ENCODE results near the gene SEMA4D. TPM values are rescaled to one million over a fixed set of nuclear protein-coding genes. Genes with fewer than 3 reads are reported as not detected.

SEMA4D gene
- total and polyA plus RNA-seq, 8 donors, result 20.0 to 71.9 (median 25.6) TPM

DNA sequence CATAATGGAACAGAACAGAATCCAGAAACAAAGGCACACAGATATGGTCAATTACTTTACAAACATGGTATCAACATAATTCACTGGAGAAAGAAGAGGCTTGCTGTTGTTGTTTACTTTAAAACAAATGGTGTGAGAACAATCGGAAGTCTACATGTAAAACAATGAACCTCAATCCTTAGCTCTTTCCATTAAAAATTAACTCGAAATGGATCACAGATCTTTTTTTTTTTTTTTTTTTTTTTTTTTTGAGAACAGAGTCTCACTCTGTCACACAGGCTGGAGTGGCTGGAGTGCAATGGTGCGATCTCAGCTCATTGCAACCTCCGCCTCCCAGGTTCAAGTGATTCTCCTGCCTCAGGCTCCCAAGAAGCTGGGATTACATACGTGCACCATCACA lies 9.8 kb downstream of the SEMA4D start:
- TF ChIP-seq, protein P1, sequence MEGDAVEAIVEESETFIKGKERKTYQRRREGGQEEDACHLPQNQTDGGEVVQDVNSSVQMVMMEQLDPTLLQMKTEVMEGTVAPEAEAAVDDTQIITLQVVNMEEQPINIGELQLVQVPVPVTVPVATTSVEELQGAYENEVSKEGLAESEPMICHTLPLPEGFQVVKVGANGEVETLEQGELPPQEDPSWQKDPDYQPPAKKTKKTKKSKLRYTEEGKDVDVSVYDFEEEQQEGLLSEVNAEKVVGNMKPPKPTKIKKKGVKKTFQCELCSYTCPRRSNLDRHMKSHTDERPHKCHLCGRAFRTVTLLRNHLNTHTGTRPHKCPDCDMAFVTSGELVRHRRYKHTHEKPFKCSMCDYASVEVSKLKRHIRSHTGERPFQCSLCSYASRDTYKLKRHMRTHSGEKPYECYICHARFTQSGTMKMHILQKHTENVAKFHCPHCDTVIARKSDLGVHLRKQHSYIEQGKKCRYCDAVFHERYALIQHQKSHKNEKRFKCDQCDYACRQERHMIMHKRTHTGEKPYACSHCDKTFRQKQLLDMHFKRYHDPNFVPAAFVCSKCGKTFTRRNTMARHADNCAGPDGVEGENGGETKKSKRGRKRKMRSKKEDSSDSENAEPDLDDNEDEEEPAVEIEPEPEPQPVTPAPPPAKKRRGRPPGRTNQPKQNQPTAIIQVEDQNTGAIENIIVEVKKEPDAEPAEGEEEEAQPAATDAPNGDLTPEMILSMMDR (IDR thresholded peaks at IDR 0.05), result no peak
- ATAC-seq (no peak), DNase-seq (no peak)

DNA sequence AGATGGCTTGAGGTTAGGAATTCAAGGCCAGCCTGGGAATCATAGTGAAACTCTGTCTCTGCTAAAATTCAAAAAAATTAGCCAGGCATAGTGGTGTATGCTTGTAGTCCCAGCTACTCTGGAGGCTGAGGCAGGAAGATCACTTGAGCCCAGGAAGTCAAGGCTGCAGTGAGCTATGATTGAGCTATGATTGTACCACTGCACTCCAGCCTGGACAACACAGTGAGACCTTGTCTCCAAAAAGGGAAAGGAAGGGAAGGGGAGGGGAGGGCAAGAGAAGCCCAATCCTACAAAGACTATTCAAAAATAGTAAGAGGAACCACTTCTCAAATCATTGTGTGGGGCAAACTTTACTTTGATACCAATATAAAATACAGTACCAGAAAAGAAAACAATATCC lies 11.2 kb downstream of the SEMA4D start:
- ATAC-seq (no peak), DNase-seq (no peak)
- Histone ChIP-seq H3K4me3 (no peak overlapping the region), H3K36me3 (peaks cover 0 to under 1% of the 10 kb centered on the region in 2 donors), H3K9me3 (no peaks in the 10 kb centered on the region), H3K27me3 (no peaks in the 10 kb centered on the region), H3K27ac (no peak overlapping the region), H3K4me1 (peaks cover 0 to 21% of the 10 kb centered on the region in 2 donors)
- intact Hi-C loops (cut with DNase I), result no loop called here
- TF ChIP-seq, protein P1 (IDR thresholded peaks at IDR 0.05), result no peak

More for the DNA sequence above, 9.8 kb downstream of the SEMA4D start:
- intact Hi-C loops (cut with DNase I), result no loop called here
- Histone ChIP-seq H3K27ac (no peak overlapping the region), H3K4me1 (peaks cover 0 to 24% of the 10 kb centered on the region in 2 donors), H3K4me3 (no peak overlapping the region), H3K9me3 (no peaks in the 10 kb centered on the region), H3K36me3 (no peaks in the 10 kb centered on the region), H3K27me3 (no peaks in the 10 kb centered on the region)

DNA sequence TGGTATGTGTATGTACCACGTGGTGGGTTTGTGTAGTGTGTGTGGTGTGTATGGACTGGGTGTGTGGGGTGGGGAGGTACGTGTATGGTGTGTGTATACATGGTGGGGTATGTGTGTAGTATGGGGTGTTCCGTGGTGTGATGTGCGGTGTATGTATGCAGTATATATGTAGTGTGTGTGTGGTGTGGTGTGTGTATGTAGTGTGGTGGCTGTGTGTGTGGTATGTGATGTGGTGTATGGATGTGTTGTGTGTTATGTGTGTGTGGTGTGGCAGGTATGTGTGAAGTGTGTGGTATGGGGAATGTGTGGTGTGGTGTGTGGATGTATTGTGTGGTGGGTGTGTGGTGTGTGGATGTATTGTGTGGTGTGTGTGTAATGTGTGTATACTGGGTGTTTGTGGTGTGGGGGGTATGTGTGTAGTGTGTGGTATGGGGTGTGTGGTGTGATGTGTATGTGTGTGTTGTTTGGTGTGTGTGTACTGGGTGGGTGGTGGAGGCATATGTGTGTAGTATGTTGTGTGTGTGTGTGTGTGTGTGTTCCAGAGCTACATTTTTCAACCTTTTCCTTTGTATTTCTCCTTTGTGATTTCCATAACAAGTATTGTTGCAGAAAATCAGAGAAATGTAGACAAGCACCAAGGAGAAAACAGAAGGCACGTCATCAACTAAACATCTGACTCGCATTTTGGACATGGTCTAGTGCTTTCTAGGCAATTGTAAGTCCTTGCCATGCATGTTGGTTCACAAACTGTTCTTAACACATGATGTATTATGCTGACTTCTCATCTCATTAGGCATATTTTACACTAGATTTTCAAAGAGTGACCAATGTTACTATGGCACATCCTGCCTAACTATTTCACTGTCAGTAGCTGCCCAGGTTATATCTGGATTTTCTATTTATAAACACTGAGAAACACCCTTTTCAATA lies 13.2 kb downstream of the SEMA4D start:
- TF ChIP-seq, protein P1 (IDR thresholded peaks at IDR 0.05), result no peak
- Histone ChIP-seq H3K27me3 (no peaks in the 10 kb centered on the region), H3K4me3 (no peak overlapping the region), H3K9me3 (no peaks in the 10 kb centered on the region), H3K4me1 (peaks cover 0 to 16% of the 10 kb centered on the region in 2 donors), H3K27ac (no peak overlapping the region), H3K36me3 (peaks cover 0 to 3% of the 10 kb centered on the region in 2 donors)
- ATAC-seq, result no peak
- intact Hi-C loops (cut with DNase I), result no loop called here
- no peak for DNase-seq

DNA sequence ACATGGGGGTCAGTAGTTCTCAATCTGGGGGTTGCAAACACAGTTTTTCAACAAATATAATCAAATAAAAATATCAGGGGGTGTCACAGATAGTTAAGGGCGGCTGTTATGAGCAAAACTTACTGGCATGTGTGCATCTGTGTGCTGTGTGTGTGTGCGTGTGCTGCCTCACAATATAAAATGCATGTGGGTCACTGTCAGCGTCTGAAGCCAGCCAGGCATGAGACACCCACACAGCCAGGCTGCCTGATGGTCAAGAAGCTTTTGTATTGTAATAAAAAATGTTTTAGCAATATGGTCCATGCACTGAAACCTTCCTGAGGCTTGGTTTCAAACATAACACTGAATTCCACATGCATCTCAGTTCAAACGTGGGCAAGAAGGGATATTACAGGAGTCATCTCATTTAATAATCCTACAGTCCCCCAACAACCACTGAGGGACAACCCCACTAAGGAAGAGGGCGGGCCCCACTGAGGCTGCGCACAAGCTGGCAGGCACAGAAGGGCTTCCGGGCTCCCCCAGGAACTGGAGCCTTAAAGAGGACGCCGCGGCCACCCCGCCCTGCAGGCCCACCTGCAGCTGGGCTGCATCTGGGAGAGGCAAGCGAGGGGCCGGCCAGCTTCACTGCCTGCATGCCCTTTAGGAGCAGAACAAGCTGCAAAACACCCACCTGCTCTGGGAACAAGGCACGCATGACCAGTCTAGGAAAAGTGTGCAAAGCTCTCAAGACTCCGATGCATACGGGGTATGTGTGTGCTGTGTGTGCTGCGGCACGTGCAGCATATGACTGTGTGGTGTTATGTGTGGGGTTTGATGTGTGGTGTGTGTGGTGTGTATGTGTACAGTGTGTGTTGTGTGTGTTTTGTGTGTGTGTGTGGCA lies 14.1 kb downstream of the SEMA4D start:
- ATAC-seq, result no peak

More for the DNA sequence above, 14.1 kb downstream of the SEMA4D start:
- intact Hi-C loops (cut with DNase I), result no loop called here
- H3K36me3 ChIP-seq, result peaks cover 0 to 9% of the 10 kb centered on the region in 2 donors
- H3K27ac ChIP-seq, result no peak overlapping the region
- peak overlapping the region in 1 of 2 donors; percentile 11 for H3K4me3 ChIP-seq
- peak in 1 of 4 donors; percentile 83 for DNase-seq
- H3K9me3 ChIP-seq, result no peaks in the 10 kb centered on the region
- peaks cover 0 to 21% of the 10 kb centered on the region in 2 donors for H3K4me1 ChIP-seq
- TF ChIP-seq, protein P1 (IDR thresholded peaks at IDR 0.05), result no peak
- no peaks in the 10 kb centered on the region for H3K27me3 ChIP-seq
